Stimulated activated CD8-positive, alpha-beta memory T cell treated with anti-CD3 and anti-CD28 coated beads, Interleukin-2, amount 100 ng/mL, for 48 hours (primary cell): ENCODE measurements around the gene RBM15B.
A peak's percentile ranks its signal among the peaks of the same experiment; 100 is the strongest.

Experiments used
- DNase-seq, 2 donors: peaks; one replicate each; pipeline ENCODE4 v3.0.0-alpha.2; 2020; ENCODE audit warnings: low read depth in 2 of 2

Gene RBM15B

GRCh38 chr3:51391566-51392354, 675 bp downstream of the RBM15B start:
- DNase-seq: peak in 1 of 2 donors; percentile 22

GRCh38 chr3:51392355-51393133, 1.5 kb downstream of the RBM15B start:
- DNase-seq: no peak

GRCh38 chr3:51393134-51393495, 2.0 kb downstream of the RBM15B start:
- DNase-seq: no peak

GRCh38 chr3:51393564-51393963, 2.5 kb downstream of the RBM15B start:
- no peak for DNase-seq

GRCh38 chr3:51394541-51394940, 3.5 kb downstream of the RBM15B start:
- no peak for DNase-seq

GRCh38 chr3:51395493-51396213, 4.6 kb downstream of the RBM15B start:
- no peak for DNase-seq

- DNase-seq: no peak
Observed at GRCh38 chr3:51396401-51396800, 5.3 kb downstream of the RBM15B start.

- no peak for DNase-seq
Observed at GRCh38 chr3:51397392-51397791, 6.3 kb downstream of the RBM15B start.

GRCh38 chr3:51398595-51399310, 7.7 kb downstream of the RBM15B start:
- no peak for DNase-seq

- DNase-seq: no peak
Observed at GRCh38 chr3:51400166-51400565, 9.1 kb downstream of the RBM15B start.

GRCh38 chr3:51401735-51402134, 10.7 kb downstream of the RBM15B start:
- no peak for DNase-seq

- DNase-seq: no peak
Observed at GRCh38 chr3:51403675-51404074, 12.6 kb downstream of the RBM15B start.

GRCh38 chr3:51408021-51408420, 16.9 kb downstream of the RBM15B start:
- DNase-seq: no peak

- DNase-seq: no peak
Observed at GRCh38 chr3:51408813-51409212, 17.7 kb downstream of the RBM15B start.

- no peak for DNase-seq
Observed at GRCh38 chr3:51422211-51422610, 31.1 kb downstream of the RBM15B start.

- no peak for DNase-seq
Observed at GRCh38 chr3:51426921-51427320, 35.8 kb downstream of the RBM15B start.

GRCh38 chr3:51429138-51429537, 38.1 kb downstream of the RBM15B start:
- no peak for DNase-seq

- no peak for DNase-seq
Observed at GRCh38 chr3:51434110-51434509, 43.0 kb downstream of the RBM15B start.

GRCh38 chr3:51434746-51435327, 43.8 kb downstream of the RBM15B start:
- DNase-seq: peak in 1 of 2 donors; percentile 16

- DNase-seq: no peak
Observed at GRCh38 chr3:51436998-51437639, 46.0 kb downstream of the RBM15B start.
